OCI-LY3 (cell line): Measurements from ENCODE around the gene HERC2.

Source experiments
- CTCF ChIP-seq: fragments of 200-600, 300-600 bp; sonication (generic); IDR thresholded peaks from 2 replicates; pipeline ENCODE4 v1.5.1; 2014; ENCODE audit warnings: antibody characterized with exemption, low read length, low read depth
- EZH2phosphoT487 ChIP-seq: fragments of 200-600 bp; shearing (Covaris generic); IDR thresholded peaks from 2 replicates; pipeline ENCODE4 v1.6.1; 2018; ENCODE audit warnings: antibody characterized with exemption, mixed run types, low read depth

GRCh38 chr15:28105793-28106192, 216.2 kb downstream of the HERC2 start:
- TF ChIP-seq CTCF = no peak
- TF ChIP-seq EZH2phosphoT487 = no peak
